Uterus (tissue), 2 donors: ENCODE data around the gene POLE.

ENCODE experiments used
- CTCF ChIP-seq, 4 experiments: fragments of 200-600 bp in 2 of 4; fragments of 450-650 bp in 2 of 4; sonication (generic) in 2 of 4; IDR thresholded peaks; one replicate each; pipeline ENCODE4 v1.5.1; 2016 to 2019; ENCODE audit warnings: antibody characterized with exemption in 4 of 4, mild to moderate bottlenecking in 2 of 4, moderate library complexity in 1 of 4
- POLR2A ChIP-seq, 2 donors: fragments of 450-650 bp; IDR thresholded peaks; one replicate each; pipeline ENCODE4 v1.6.1; 2016; ENCODE audit warnings: antibody characterized with exemption in 2 of 2, mild to moderate bottlenecking in 1 of 2, moderate library complexity in 1 of 2

GRCh38 chr12:132673288-132674179 lies 13.6 kb downstream of the POLE start:
- no peak for TF ChIP-seq POLR2A (IDR thresholded peaks at IDR 0.05)
- no peak for TF ChIP-seq CTCF (IDR thresholded peaks at IDR 0.05)
